Measurements from ENCODE around the gene ZCCHC24.

Gene ZCCHC24

DNA sequence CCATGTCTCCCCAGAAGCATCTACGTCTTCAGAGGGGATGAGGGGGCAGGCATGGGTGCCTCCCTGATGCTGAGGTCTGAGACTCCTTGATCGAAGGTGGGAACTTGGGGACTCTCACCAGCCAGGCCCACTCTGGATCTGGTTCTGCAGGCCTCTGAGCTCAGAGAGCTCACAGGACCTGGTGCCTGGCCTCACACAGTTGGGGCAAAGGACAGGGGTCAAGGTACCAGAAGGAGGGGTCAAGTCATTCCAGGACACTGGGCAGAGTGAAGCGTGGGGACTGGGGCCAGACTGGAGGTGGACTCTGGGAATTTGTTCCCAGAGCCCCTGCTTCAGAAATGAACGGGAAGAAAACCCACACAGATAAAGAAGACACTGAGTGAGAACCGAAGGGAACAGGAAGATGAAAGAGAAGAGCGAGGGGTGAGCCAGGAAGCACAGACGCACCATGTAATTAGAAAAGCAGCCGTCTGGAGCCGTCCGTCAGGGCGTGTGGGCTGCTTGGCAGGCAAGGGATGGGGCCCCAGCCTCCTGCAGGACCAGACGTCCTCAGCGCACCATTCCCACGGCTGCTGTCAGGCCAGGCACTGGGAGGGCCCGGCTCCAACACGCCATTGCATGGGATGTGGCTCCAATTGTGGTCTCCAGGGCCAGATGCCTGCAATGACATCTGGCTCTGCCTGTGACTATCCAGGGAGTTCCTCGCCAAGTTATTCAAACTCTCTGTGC, 47.7 kb downstream of the ZCCHC24 start:
- no peak for DNase-seq (ENCODE audit: low spot score)

- no peak for DNase-seq (ENCODE audit: low spot score)
These were observed 48.4 kb downstream of the ZCCHC24 start for GRCh38 chr10:79397051-79397450.

- DNase-seq (ENCODE audit: low spot score): no peak
These were observed 48.9 kb downstream of the ZCCHC24 start for GRCh38 chr10:79396520-79396919.

- DNase-seq (ENCODE audit: low spot score): no peak
These were observed 50.8 kb downstream of the ZCCHC24 start for GRCh38 chr10:79394664-79395063.

- DNase-seq (ENCODE audit: low spot score): no peak
These were observed 51.4 kb downstream of the ZCCHC24 start for GRCh38 chr10:79393924-79394610.

- DNase-seq (ENCODE audit: low spot score): no peak
These were observed 52.1 kb downstream of the ZCCHC24 start for GRCh38 chr10:79393221-79393923.

GRCh38 chr10:79392506-79393176, 52.8 kb downstream of the ZCCHC24 start:
- DNase-seq (ENCODE audit: low spot score): no peak

DNA sequence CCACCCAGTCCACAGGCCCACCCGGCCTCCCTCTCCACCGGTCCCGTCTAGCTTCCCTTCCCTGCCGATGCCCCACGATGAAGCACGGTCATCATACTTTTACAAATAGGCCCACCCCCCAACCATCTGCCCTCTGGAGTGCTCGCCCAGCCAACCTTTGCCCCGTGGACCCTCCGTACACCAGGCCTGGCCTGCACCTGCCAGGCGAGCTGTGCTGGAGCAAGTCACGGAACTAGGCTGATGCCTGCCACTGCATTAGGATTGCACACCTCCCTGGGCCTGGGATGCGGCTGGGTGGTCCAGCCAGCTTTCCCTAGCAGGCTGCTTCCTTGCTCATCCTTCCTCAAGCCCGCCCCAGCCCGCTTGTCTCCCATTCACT, 53.4 kb downstream of the ZCCHC24 start:
- DNase-seq (ENCODE audit: low spot score): no peak

DNA sequence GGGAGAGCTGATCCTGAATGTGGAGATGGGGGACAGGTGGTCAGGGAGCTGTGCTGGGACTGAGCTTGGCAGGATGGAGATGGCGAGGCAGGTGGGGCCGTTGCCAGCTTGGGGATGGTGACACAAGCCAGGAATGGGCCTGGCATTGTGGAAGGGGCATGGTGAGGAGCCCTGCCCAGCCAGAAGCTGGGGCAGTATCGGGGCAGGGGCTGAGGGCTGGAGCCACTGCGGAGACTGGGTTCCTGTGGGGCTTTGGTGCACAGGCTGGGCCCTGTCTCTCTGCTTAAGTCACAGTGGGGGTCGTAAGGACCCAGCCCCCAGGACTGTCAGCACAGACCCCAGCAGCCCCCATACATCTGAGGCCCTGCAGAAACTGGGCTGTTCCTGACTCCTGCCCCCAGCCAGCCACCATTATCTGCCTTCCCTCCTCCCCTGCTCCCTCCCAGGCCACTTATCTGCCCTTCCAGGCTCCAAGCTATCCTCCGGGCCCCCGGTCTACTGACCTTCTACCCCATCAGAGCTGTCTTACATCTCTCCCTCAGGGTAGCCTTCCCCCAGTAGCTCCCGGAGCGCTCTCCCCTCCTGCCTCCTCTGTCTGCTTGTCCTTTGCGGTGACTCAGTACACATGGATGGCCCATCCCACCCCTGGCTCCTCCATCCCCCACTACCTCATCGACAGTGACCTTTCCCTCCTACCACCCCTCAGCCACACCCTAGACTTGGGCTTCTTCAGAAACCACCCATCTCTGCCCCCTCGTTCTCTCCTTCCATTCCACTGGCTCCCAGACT, 54.0 kb downstream of the ZCCHC24 start:
- DNase-seq (ENCODE audit: low spot score): no peak

DNA sequence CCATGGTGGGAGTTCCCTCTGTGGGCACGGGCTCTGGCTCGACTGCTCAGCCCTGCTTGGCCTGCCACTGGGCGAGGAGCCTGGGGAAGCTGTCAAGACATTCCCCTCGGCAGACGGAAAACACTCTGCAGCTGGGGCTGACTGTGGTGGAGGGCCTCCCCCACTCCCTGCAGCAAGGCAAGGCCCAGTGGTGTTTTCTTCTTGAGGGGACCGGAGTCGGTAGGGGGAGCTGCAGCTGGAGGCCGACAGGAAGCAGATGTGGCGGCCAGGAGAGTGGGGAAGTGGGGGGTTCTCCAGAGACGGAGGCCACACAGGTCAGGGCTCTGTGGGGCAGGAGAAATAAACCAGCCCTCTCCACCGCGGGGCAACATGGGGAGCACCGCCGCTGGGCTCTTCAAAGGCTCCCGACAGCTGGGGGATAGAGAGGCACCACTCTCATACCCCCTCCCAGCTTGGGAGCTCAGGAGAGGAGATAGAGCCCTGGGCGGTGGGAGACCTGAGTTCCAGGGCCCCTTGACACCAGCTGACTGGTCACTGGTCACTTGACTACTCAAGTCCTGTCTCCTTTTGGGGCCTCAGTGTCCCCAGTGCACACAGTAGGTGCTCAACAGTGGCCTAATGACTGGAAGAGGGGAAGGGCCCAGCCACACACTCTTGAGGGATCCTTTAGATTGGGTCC, 54.7 kb downstream of the ZCCHC24 start:
- no peak for DNase-seq (ENCODE audit: low spot score)

DNA sequence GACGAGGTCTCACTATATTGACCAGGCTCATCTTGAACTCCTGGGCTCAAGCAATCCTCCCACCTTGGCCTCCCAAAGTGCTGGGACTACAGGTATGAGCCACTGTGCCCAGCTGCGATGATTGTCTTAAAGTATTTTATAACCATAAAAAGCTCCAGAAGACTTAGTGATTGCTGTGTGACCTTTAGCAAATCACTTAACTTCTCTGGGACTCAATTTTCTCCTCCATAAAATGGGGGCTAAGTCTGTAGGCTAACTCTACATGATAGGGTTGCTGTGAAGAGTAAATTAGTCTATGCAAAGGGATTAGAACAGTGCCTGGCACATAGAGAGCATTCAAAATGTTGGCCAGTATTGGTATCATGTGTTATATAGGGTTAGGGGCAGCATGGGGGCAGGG, 55.4 kb downstream of the ZCCHC24 start:
- no peak for DNase-seq (ENCODE audit: low spot score)

DNA sequence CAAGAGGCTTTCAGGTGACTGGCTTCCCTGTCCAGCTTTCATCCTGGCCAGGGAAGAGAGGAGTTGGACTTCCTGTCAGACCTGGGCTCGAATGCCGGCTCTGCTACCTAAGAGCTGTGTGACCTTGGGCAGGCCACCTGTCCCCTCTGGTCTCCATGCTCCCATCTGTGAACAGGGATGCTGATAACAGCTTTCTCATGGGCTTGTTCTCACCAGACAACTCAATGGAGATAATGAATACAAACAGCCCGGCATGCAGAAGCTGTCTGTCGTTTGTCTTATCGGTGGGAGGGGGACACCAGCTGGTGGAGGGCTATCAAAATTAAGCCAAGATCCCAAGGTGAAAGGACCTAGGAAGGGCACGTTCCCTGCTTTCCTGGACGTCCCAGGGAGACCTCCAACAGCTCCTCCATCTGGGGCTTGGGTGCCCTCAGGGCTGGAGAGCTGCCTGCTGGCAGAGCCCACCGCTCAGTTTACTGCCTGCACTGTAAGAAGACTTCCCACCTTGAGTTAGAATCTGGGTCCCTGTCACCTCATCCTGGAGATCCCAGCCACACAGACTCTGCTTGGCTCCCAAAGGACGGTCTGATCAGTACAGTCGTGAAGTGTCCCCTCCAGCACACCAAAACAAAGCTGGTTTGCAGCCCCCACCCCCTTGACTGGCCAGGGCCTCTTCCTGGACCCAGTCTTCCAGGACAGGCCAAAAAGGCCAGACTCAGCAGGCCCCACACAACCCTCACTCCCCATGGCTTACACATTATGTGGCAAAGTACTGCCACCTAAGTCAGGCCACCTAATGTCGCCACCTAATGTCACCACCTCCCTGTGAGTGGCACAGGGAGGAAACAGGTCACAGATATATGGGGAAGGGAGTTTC, 57.2 kb downstream of the ZCCHC24 start:
- no peak for DNase-seq (ENCODE audit: low spot score)

DNA sequence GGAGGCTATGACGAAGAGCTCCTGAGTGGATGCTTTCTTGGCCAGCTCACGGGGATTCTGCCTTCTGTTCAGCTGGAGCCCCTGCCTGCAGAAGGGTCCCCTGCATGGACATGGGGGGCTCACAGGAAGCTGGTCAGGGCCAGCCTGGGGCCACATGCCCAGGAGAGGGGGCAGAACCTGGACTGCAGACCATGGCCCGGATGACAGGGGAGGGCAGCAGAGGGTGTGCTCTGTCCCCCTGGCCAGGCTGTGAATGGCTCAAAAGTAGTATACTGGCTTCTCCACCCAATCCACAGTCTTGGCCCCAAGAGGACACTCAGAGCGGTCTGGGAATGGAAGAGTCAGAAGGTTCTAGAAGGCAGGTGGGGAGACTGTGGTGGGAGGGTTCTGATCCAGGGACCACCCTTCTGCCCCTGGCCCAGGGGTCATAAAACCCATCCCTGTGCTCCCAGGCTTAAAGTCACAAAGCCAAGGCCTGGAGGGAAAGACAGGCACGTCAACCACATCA, 57.9 kb downstream of the ZCCHC24 start:
- DNase-seq (ENCODE audit: low spot score): no peak

DNA sequence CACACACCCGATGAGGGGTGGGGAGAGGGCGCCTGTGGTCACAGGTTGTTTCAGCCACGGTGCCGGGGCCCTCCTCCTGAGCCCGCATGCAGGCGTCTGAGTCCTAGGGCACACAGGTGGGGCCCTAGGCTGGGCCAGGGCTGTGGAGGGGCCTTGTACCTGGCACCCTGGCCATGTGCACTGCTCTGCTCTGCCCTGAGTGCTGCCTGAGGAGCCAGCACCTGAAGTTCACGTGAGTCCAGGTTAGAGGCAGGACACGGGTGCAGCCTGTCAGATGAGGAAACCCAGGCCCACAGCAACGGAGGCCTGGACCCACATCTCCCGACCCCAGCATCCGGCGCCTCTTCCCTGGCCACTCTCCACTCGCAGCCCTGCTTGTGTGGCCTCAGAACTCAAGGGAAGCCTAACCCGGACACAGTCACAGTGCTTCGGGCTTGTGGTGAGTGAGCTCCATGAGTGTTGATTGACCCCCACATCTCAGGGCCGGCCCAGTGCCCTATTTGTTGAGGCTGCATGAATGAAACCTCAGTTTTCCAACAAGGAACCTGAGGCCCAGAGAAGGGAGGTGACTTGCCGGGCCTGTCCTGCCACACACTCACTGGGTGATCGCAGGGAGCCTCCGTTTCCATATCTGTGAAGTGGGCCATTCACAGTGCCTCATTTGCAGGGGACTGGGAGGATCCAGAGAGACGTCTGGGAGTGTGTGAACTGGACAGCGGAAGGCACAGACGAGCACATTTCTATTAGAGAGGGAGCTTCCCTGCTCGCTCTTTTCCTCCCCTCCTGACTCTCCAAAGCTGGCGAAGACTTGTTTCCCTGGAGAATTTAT, 58.6 kb downstream of the ZCCHC24 start:
- DNase-seq (ENCODE audit: low spot score): peak; percentile 3

- DNase-seq (ENCODE audit: low spot score): peak; percentile 4
These were observed 59.5 kb downstream of the ZCCHC24 start for GRCh38 chr10:79385804-79386531.

DNA sequence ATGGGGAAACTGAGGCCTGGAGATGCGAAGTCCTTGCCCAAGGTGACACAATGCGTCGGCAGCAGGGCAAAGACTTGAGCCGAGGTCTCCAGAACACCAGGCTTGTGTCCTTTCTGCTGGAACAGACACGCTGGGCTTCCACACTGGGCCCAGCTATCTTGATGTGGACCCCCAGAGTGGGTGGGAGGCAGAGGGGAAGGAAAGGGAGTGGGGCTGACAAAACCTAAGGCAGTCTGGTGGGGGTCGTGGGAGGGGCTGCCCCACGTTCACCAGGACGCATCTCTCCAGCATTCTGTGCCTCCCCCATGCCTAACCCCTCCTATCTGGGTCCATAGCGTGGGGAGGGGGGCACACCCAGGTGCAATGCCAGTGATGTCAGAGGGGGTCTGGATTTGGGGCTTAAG, 60.0 kb downstream of the ZCCHC24 start:
- DNase-seq (ENCODE audit: low spot score): peak; percentile 0

GRCh38 chr10:79384773-79385391, 60.5 kb downstream of the ZCCHC24 start:
- DNase-seq (ENCODE audit: low spot score): peak; percentile 1
